Cerebellar nuclear complex (tissue), 1 donor: ENCODE results near the gene HPS3.
"Not testable (repeated sequence)": the region's sequence is repeated elsewhere in the genome, so short reads cannot be mapped to it uniquely, and the experiment has no call there.

Experiments
- DNase-seq, 2 experiments: peaks; one replicate each; lab custom pipeline; 2025; lab: John Stamatoyannopoulos, UW

HPS3 gene, protein sequence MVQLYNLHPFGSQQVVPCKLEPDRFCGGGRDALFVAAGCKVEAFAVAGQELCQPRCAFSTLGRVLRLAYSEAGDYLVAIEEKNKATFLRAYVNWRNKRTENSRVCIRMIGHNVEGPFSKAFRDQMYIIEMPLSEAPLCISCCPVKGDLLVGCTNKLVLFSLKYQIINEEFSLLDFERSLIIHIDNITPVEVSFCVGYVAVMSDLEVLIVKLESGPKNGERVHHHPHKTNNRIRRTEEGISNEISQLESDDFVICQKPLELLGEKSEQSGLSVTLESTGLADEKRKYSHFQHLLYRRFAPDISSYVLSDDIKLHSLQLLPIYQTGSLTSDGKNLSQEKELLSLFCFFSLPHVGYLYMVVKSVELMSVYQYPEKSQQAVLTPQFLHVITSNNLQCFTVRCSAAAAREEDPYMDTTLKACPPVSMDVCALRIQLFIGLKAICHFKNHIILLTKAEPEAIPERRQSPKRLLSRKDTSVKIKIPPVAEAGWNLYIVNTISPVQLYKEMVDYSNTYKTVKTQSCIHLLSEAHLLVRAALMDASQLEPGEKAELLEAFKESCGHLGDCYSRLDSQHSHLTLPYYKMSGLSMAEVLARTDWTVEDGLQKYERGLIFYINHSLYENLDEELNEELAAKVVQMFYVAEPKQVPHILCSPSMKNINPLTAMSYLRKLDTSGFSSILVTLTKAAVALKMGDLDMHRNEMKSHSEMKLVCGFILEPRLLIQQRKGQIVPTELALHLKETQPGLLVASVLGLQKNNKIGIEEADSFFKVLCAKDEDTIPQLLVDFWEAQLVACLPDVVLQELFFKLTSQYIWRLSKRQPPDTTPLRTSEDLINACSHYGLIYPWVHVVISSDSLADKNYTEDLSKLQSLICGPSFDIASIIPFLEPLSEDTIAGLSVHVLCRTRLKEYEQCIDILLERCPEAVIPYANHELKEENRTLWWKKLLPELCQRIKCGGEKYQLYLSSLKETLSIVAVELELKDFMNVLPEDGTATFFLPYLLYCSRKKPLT

DNA sequence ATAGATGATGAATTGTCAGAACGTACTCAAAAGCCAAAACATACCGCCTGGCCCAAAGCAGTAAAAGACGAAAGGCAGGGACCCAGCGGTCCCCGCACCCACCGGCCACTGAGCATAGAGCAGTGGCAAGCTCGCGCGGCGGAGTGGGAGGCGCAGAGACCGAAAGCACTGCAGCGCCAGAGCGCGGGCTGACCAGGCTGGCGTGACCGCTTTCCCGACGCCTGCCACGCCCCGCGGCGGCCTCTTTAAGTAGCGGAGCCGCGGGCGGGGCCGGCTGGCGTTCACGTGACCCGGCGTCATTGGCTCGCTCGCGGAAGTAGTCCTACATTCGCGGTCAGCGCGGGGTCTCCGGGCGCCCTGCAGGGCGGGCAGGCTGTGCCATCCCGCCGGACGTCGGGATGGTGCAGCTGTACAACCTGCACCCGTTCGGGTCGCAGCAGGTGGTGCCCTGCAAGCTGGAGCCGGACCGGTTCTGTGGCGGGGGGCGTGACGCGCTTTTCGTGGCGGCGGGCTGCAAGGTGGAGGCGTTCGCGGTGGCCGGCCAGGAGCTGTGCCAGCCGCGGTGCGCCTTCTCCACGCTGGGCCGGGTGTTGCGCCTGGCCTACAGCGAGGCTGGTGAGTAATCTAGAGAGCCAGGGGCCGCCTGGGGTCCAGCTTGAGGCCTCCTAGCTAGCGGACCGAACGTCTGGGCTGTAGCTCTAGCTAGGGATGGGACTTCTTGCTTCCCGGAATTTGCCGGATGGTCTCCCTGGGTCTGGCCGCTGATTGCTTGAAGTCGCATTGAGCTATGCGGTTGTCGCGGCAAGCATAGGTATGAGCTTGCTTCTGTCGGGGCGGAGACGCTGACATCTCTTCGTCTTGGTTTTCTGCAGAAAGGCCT, at the start of gene HPS3:
Gene HPS3 (plus strand): TSS at position 313 of the 880 bp plus-strand sequence. CDS start 86 bp downstream, at position 399.
- DNase-seq, result peak; percentile 8 to 62

DNA sequence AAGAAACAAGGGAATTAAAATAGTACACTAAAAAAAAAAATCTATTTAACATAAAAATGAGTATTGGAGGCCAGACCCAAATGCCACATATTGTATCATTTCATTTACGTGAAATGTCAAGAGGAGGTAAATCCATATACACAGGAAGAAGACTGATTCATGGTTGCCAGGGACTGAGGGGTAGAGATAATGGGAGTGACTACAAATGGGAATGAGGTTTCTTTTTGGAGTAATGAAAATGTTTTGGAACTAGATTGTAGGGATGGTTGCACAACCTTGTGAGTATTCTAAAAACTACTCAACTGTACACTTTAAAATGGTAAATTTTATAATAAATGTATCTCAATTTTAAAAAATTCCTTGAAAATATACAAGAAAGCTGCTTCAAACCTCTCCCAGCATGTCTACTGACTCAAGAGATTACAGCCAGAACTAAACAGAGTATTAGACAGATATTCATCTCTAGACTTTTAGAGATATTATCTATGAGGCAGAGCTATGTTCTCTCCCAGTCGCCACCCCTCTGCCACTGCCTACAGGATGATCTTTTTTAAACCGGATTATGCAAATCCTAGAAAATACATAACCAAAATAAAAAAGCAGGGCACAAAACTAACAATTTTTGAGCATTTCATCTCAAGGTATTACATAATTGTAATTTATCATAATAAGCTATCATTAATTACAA, 49.3 kb upstream of the HPS3 start:
- DNase-seq, result no peak

DNA sequence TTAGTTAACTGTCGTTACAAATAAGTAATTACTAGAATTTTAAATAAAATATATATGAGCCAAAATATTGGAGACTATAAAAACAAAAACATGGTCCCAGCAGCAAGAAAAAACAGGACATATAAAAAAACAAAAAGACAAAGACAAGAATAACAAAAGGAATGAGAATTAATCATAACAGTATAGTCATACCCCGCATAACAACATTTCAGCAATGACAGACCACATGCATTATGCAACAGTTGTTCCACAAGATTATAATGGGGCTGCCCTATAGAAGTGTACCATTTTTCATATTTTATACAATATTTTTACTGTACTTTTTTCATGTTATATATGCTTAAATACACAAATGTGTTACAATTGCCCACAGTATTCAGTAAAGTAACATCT, 48.7 kb upstream of the HPS3 start:
- no peak for DNase-seq

DNA sequence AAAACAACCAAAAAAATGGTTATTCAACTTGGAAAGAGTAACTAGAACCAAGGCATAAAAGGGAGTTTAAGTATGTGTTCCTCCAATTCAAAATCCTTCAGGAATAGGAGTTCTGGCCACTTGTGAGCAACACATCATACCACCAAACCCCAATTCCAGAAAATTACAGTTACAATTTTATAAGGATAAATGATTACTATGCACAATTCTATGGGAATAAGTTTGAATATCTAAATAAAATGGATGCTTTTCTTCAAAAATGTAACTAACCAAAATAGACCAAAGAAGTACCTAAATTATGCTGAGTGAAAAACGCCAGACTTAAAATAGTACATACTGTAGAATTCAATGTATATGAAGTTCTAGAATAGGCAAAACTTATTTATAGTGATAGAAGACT, 47.7 kb upstream of the HPS3 start:
- DNase-seq, result no peak

DNA sequence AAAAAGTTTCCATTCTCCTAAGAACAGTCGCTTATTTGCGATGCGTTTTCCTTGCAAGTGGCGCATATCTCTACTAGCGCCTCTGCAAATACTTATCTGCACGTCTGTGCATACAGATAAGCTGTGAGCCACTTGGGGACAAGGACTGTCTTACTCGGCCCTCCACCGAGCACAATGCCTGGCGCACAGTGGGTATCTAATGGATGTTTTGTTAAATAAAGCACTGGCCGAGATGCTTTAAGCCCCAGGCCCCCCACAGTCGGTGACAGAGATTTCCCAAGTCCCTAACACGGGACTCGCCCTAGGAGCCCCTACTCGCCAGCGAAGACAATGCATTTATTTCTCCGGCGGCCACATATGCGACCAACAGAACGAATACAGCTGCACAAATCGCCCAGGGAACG, 43.6 kb upstream of the HPS3 start:
- no peak for DNase-seq

DNA sequence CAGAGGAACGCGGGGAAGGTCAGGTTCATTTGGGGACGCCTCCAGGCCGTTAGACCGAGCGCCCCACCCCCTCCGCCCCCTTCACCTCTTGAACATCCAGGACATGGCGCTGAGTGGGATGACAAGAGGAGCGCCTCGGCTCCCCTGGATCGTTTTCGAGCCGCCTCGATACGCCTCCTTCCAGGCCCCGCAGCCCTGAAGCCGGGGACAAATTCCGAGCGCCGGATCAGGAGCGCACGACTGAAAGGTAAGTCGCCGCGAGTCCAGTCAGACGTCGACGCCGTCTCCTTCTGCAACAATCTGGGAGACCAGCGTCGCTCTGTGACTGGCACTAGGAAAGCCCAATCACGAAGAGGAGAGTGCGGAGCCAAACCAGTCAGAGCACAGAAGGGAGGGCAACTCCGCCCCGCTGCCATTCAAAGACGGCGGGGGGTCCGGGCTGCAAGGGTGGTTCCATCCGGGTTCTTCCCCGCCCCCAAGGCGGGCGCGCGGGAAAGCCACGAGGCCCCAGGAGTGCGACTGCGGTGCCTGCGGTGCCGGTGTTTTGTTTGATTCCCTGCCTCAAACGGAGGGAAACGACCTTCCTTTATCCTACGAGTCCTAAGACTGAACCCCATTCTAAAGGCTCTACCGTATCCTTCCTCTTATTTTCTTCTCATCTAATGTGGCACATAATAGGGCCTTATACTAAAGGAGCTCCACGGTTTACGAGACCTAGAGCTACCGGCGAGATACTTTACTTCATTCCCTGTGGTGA, 43.0 kb upstream of the HPS3 start, which contains the start of gene HLTF:
Gene HLTF (minus strand): TSS at position 302 of the 757 bp plus-strand sequence. CDS start 197 bp downstream, at position 105.
- DNase-seq, result peak; percentile 79 to 83

DNA sequence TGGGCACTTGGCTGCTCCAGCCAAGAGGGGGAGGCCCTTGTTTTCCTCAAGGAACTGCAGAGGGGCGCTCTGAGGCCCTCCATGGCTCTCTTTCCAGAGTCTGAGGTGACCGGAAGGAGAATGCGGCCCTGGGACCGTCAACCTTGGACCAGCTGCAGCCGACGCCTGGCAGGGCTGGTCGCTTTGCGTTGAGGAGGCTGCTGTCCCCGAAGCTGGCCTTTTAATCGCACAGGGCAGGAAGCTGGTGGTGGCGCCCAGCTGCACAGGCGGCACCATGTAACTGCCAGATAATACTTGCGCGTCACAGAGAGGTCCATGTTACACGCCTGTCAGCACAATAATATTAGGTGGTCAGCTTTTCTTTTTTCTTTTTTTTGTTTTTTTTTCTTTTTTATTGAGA, 42.2 kb upstream of the HPS3 start:
- DNase-seq, result no peak

DNA sequence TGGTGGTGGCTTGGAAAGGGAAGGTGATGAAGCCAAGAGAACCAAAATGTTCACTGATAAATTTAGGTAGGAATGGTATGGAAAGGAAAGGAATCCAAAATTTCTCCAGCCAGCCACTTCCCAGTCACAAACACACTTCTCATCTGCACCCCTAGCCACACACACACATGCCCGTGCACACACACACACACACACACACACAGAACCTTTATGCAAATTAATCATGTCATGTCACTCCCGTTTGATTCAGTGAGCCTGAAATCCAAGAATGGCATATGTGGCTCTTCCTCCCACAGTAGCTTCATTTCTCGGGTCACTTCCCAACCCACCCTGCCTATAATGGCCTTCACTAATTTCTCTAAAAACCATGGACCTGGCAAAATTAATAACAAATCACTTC, 40.0 kb upstream of the HPS3 start:
- no peak for DNase-seq

DNA sequence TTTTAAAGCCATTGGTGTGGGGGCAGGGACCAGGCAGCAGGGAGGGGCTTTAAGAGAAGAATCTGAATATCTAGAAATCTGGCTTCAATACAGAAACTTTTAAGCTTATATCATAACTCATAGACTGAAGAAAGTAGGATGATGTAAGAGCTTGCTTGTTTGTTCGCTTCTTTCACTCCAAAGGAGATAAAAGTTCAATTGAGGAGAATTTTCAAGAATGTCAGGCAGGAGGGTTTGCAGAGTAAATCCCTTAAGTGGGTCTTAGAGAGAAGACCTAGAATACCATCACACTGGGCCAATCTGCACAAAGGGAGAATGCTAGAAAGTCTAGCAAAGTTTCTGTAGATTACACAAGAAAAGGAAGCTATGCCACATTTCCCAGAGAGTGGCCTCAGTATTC, 39.0 kb upstream of the HPS3 start:
- no peak for DNase-seq

DNA sequence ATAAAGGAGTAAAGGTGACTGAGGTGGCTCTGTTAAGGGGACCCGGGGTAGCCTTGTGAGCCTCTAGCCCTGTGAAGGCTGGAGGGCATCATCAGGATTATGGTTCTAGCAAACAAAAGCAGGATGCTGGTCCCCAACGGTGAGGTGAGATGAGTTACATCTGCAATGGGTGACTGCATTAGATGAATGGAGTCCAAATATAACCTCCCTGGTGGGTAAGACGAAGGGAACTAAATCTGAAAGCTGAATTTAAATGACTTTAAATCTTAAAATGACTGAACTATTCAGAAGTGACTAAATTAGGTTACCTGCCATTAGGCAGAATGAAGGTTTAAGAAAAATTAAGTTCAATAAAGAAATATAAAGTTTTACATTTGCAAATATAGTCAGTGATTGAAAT, 38.5 kb upstream of the HPS3 start:
- DNase-seq, result no peak

DNA sequence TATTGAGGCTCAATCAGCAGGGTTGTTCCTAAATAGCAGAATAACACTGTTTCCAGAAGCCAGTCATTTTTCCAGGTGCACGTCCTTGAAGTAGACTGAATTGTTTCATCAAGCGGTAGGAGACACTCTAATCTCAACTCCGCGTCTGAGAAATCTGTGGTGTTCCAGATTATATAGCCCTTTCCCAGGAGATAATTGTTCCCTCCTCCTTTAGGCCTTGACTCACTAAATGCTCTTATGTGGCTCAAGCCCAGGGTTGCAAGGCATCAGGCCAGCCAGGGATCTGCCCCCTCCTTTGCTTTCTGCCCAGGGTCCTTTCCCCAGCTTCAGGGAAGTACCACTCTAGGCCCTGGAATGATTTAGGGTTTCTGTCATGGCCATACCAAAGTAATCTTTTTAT, 37.5 kb upstream of the HPS3 start:
- no peak for DNase-seq

DNA sequence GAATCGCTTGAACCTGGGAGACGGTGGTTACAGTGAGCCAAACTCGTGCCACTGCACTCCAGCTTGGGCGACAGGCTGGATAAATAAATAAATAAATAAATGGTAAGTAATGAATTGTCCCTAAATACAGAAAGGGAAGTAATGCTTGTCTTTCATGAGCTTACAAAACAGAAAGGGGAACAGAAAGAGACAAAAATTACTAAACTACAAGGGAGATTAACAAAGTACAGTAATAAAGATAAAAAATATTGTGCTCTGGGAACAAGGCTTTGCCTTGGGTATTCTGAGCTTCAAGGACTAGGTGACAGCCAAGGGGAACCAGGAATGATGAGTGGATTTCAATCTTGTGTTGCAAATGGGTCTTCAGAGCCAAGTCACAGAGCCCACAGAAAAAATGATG, 34.0 kb upstream of the HPS3 start:
- no peak for DNase-seq

DNA sequence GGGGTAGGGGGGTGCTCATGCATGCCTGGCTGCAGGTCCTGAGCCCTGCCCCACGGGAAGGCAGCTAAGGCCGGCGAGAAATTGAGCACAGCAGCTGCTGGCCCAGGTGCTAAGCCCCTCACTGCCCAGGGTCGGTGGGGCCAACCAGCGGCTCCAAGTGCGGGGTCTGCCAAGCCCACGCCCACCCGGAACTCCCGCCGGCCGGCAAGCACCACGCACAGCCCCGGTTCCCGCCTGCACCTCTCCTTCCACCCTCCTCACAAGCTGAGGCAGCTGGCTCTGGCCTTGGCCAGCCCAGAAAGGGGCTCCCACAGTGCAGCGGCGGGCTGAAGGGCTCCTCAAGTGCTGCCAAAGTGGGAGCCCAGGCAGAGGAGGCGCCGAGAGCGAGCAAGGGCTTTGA, 31.5 kb upstream of the HPS3 start:
- DNase-seq, result not testable (repeated sequence)

DNA sequence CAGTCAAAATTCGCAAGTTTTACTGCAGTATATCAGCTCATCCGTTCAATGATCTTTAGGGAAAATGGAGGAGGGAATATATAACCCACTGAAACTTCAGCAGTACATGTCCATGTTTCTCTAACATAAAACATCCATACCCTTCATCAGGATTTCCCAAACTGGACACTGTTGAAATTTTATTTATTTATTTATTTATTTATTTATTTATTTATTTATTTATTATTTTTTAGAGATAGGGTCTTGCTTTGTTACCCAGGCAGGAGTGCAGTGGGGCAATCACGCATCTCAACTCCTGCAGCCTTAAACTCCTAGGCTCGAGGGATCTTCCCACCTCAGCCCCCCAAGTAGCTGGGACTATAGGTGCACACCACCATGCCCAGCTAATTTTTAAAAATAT, 28.3 kb upstream of the HPS3 start:
- no peak for DNase-seq

DNA sequence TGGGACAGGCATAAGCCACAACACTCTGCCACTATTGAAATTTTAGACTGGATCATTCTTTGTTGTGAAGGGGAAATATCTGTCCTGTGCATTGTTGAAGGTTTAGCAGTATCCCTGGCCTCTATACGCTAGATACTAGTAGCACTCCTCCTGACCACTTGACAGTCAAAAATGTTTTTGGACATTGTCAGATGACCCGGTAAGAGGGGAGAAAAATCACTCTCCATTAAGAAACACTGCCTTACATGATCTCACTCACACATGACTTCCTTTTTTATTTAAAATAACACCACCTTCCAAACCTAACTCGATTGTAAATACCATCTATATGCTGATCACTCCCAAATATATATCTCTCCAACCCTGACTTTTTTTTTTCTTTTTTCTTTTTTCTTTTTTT, 27.8 kb upstream of the HPS3 start:
- DNase-seq, result no peak

DNA sequence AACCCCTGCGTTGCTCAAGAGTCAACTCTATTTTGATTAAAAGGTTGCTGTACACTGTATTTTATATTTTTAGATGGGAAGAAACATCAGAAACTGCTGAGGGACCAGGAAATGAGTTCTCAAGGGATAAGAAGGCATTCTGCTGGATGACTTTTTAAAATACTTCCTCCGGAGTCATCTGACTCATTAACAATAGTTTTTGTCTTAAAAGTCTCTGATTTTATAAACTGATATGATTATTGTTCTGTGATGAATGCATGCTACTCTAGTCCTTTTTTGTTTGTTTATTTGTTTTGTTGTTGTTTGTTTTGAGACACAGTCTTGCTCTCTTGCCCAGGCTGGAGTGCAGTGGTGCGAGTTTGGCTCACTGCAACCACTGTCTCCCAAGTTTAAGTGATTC, 25.0 kb upstream of the HPS3 start:
- DNase-seq, result no peak

DNA sequence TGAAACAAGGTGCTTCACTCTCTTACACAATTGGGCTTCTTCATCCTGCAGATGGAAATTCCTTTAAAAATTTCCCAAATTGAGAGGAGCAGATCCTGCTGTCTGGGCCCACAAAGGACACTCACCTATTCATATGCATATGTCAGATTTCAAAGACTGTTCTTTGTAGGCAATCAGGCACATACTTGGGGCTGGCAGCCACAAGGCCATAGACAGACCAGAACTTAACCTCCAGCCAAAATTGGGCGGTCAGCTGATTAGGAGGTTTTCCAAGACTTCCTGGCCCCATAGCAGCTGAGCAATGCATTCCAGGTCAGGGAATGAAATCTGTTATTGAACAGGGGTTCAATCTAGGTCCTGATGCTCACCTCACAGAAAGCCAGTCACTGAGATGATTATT, 15.0 kb upstream of the HPS3 start:
- no peak for DNase-seq

DNA sequence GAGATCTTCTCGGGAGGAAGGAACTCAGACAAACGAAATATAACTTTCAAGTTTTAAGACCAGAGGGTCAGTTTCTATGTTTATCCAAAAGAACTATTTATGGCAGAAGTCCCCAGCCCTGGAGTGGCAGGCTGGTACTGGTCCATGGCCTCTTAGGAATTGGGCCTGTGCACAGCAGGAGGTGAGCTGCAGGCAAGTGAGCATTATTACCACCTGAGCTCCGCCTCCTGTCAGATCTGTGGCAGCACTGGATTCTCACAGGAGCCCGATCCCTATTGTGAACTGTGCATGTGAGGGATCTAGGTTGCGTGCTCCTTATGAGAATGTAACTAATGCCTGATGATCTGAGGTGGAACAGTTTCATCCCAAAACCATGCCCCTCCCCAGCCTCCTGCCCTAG, 14.3 kb upstream of the HPS3 start:
- DNase-seq, result no peak

DNA sequence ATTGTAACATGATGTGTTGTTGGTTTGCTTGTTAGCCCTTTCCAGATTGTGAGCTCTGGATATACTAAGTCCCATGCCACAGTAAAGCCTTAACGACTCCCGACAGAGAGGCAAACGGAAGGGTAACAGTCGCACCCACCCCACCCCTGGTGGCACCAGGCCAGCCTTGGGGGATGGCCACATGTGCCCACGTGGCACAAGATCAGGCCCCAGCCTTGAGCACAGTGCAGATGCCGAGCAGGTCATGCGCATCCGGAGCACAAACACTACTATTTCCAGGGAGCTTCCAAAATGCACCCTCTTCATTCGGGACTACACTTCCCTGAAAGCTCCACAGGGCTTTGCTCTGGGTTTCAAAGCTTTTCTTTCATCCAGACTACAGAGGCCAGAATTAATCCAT, 10.7 kb upstream of the HPS3 start:
- DNase-seq, result no peak

DNA sequence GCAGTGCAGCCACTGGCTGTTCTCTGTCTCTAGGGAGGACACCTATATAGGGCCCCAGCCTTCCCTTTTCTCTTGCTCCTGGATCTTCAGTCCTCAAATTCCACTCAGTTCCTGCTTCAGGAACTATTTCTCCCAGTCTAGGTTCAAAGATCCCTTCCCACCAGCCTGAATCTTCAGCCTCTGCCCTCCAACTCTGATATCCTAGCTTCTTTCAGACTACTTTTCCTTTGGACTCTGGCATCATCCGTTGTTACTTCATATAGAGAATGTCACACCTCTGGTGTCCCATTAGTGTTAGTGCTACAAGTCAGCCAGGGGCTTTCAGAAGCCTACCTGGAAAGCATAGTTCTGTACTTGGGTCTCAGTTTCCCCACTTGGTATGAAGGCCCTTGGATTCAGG, 10.0 kb upstream of the HPS3 start:
- DNase-seq, result no peak
